Measurements from ENCODE around the gene IRX3.
"Not testable (repeated sequence)": the region's sequence is repeated elsewhere in the genome, so short reads cannot be mapped to it uniquely, and the experiment has no call there.

The IRX3 gene

GRCh38 chr16:54275956-54276355 lies 10.6 kb downstream of the IRX3 start:
- DNase-seq (ENCODE audit: low read depth) = no peak

- DNase-seq (ENCODE audit: low read depth) = no peak
Measured at GRCh38 chr16:54273566-54273965, 13.0 kb downstream of the IRX3 start.

- DNase-seq (ENCODE audit: low read depth) = no peak
Measured at GRCh38 chr16:54270711-54271110, 15.9 kb downstream of the IRX3 start.

GRCh38 chr16:54269461-54269860 lies 17.1 kb downstream of the IRX3 start:
- DNase-seq (ENCODE audit: low read depth) = no peak

- DNase-seq (ENCODE audit: low read depth) = no peak
Measured at GRCh38 chr16:54268766-54269165, 17.8 kb downstream of the IRX3 start.

GRCh38 chr16:54268340-54268739 lies 18.2 kb downstream of the IRX3 start:
- no peak for DNase-seq (ENCODE audit: low read depth)

GRCh38 chr16:54266363-54266955 lies 20.1 kb downstream of the IRX3 start:
- DNase-seq (ENCODE audit: low read depth) = no peak

- DNase-seq (ENCODE audit: low read depth) = no peak
Measured at GRCh38 chr16:54265575-54266107, 20.9 kb downstream of the IRX3 start.

GRCh38 chr16:54253118-54253517 lies 33.5 kb downstream of the IRX3 start:
- no peak for DNase-seq (ENCODE audit: low read depth)

GRCh38 chr16:54248863-54249710 lies 37.5 kb downstream of the IRX3 start:
- no peak for DNase-seq (ENCODE audit: low read depth)

GRCh38 chr16:54247705-54248104 lies 38.9 kb downstream of the IRX3 start:
- not testable (repeated sequence) for DNase-seq (ENCODE audit: low read depth)

GRCh38 chr16:54246454-54246821 lies 40.1 kb downstream of the IRX3 start:
- DNase-seq (ENCODE audit: low read depth) = no peak

- DNase-seq (ENCODE audit: low read depth) = no peak
Measured at GRCh38 chr16:54245788-54246453, 40.7 kb downstream of the IRX3 start.

- DNase-seq (ENCODE audit: low read depth) = no peak
Measured at GRCh38 chr16:54244061-54244886, 42.3 kb downstream of the IRX3 start.

- no peak for DNase-seq (ENCODE audit: low read depth)
Measured at GRCh38 chr16:54243202-54243601, 43.4 kb downstream of the IRX3 start.

GRCh38 chr16:54242199-54242598 lies 44.4 kb downstream of the IRX3 start:
- no peak for DNase-seq (ENCODE audit: low read depth)

GRCh38 chr16:54241525-54241924 lies 45.1 kb downstream of the IRX3 start:
- DNase-seq (ENCODE audit: low read depth) = no peak

- DNase-seq (ENCODE audit: low read depth) = no peak
Measured at GRCh38 chr16:54240271-54241129, 46.1 kb downstream of the IRX3 start.

GRCh38 chr16:54239456-54239855 lies 47.1 kb downstream of the IRX3 start:
- DNase-seq (ENCODE audit: low read depth) = no peak

- DNase-seq (ENCODE audit: low read depth) = no peak
Measured at GRCh38 chr16:54236773-54237172, 49.8 kb downstream of the IRX3 start.

GRCh38 chr16:54233615-54234014 lies 53.0 kb downstream of the IRX3 start:
- no peak for DNase-seq (ENCODE audit: low read depth)
